Fibroblast of villous mesenchyme (primary cell): ENCODE measurements around the gene ATP6V0D1. TPM values are rescaled to one million over a fixed set of nuclear protein-coding genes. Genes with fewer than 3 reads are reported as not detected.
"Not testable (repeated sequence)": the region's sequence is repeated elsewhere in the genome, so short reads cannot be mapped to it uniquely, and the experiment has no call there.

Source experiments
- DNase-seq: peaks from one replicate; pipeline ENCODE4 v3.0.0-alpha.2; 2010; ENCODE audit warnings: low read depth
- H3K4me3 ChIP-seq: 2 replicates; pipeline ENCODE4 v1.5.1; 2011; ENCODE audit warnings: low read depth, mild to moderate bottlenecking, low read length
- CTCF ChIP-seq: IDR thresholded peaks from 2 replicates; pipeline ENCODE4 v1.5.1; 2012; ENCODE audit warnings: low read depth, mild to moderate bottlenecking, low read length; ENCODE audit not compliant: insufficient read depth
- total RNA-seq: library from RNA; depleted of rRNA; stranded (reverse); fragments of >200 nt; gene quantifications from 2 replicates; pipeline ENCODE4 v1.2.3, GENCODE V29; 2012

ATP6V0D1 gene
- total RNA-seq, 1 donor = 122 TPM

GRCh38 chr16:67517155-67517445 lies 36.1 kb upstream of the ATP6V0D1 start:
- no peak overlapping the region for H3K4me3 ChIP-seq
- no peak for DNase-seq
- no peak for TF ChIP-seq CTCF

- TF ChIP-seq CTCF = no peak
- peak; percentile 67 for DNase-seq
- no peak overlapping the region for H3K4me3 ChIP-seq
Measured at GRCh38 chr16:67516296-67517154, 35.6 kb upstream of the ATP6V0D1 start.

GRCh38 chr16:67514382-67514828 lies 33.4 kb upstream of the ATP6V0D1 start:
- DNase-seq = peak; percentile 89
- peak; percentile 64 for TF ChIP-seq CTCF
- no peak overlapping the region for H3K4me3 ChIP-seq

GRCh38 chr16:67513892-67514291 lies 32.9 kb upstream of the ATP6V0D1 start:
- H3K4me3 ChIP-seq, DNase-seq: not testable (repeated sequence)

GRCh38 chr16:67509016-67509415 lies 28.1 kb upstream of the ATP6V0D1 start:
- no peak for DNase-seq
- no peak overlapping the region for H3K4me3 ChIP-seq
- no peak for TF ChIP-seq CTCF

- H3K4me3 ChIP-seq = no peak overlapping the region
- no peak for DNase-seq
- no peak for TF ChIP-seq CTCF
Measured at GRCh38 chr16:67506468-67506867, 25.5 kb upstream of the ATP6V0D1 start.

- no peak overlapping the region for H3K4me3 ChIP-seq
- DNase-seq = no peak
- TF ChIP-seq CTCF = no peak
Measured at GRCh38 chr16:67504031-67505021, 23.4 kb upstream of the ATP6V0D1 start.
